22Rv1 (cell line): ENCODE measurements around the gene DPP8.
"Not testable (repeated sequence)": the region's sequence is repeated elsewhere in the genome, so short reads cannot be mapped to it uniquely, and the experiment has no call there.

ENCODE experiments used
- H3K27ac ChIP-seq: fragments of 450-650 bp; 2 replicates; pipeline ENCODE4 v1.5.1; 2017
- CTCF ChIP-seq: fragments of 450-650 bp; IDR thresholded peaks from 2 replicates; pipeline ENCODE4 v1.5.1; 2017; ENCODE audit warnings: mild to moderate bottlenecking
- ZFX ChIP-seq: fragments of 450-650 bp; IDR thresholded peaks from 2 replicates; pipeline ENCODE4 v1.6.1; 2017; ENCODE audit warnings: antibody characterized with exemption, borderline replicate concordance

Gene DPP8

GRCh38 chr15:65400760-65401610 lies 116.5 kb downstream of the DPP8 start:
- no peak overlapping the region for H3K27ac ChIP-seq
- TF ChIP-seq CTCF (peak; percentile 91), ZFX (no peak)

GRCh38 chr15:65399997-65400396 lies 117.5 kb downstream of the DPP8 start:
- TF ChIP-seq ZFX (no peak), CTCF (no peak)
- no peak overlapping the region for H3K27ac ChIP-seq

- TF ChIP-seq ZFX (no peak), CTCF (no peak)
- no peak overlapping the region for H3K27ac ChIP-seq
Measured at GRCh38 chr15:65399001-65399706, 118.3 kb downstream of the DPP8 start.

GRCh38 chr15:65398486-65398885 lies 119.0 kb downstream of the DPP8 start:
- H3K27ac ChIP-seq = not testable (repeated sequence)

GRCh38 chr15:65396965-65397317 lies 120.5 kb downstream of the DPP8 start:
- H3K27ac ChIP-seq = no peak overlapping the region
- TF ChIP-seq ZFX (no peak), CTCF (no peak)

GRCh38 chr15:65396283-65396964 lies 121.1 kb downstream of the DPP8 start:
- TF ChIP-seq CTCF = no peak
- no peak for TF ChIP-seq ZFX
- H3K27ac ChIP-seq = no peak overlapping the region

- TF ChIP-seq CTCF (peak; percentile 27; the same call in 1 of the 2 replicates), ZFX (no peak)
- H3K27ac ChIP-seq = no peak overlapping the region
Measured at GRCh38 chr15:65395567-65396202, 121.8 kb downstream of the DPP8 start.
